Duodenal mucosa (tissue), 2 donors: ENCODE data around the gene SMYD3.
A peak's percentile ranks its signal among the peaks of the same experiment; 100 is the strongest.
"Not testable (repeated sequence)": the region's sequence is repeated elsewhere in the genome, so short reads cannot be mapped to it uniquely, and the experiment has no call there.

Source experiments
- H3K27ac ChIP-seq: one replicate; pipeline ENCODE4 v1.7.0; 2013; ENCODE audit warnings: low read depth, low read length
- H3K27me3 ChIP-seq, 2 donors: one replicate each; pipeline ENCODE4 v1.7.0; 2013; ENCODE audit warnings: low read length in 2 of 2, control low read depth in 1 of 2; ENCODE audit not compliant: insufficient read depth in 2 of 2, control insufficient read depth in 1 of 2
- H3K36me3 ChIP-seq, 2 donors: one replicate each; pipeline ENCODE4 v1.7.0; 2013; ENCODE audit warnings: low read length in 2 of 2, control low read depth in 1 of 2; ENCODE audit not compliant: insufficient read depth in 2 of 2, control insufficient read depth in 1 of 2
- H3K4me1 ChIP-seq, 2 donors: one replicate each; pipeline ENCODE4 v1.7.0; 2013; ENCODE audit warnings: low read length in 2 of 2, control low read depth in 1 of 2; ENCODE audit not compliant: insufficient read depth in 2 of 2, control insufficient read depth in 1 of 2
- H3K4me3 ChIP-seq, 2 donors: one replicate each; pipeline ENCODE4 v1.7.0; 2013; ENCODE audit warnings: low read length in 2 of 2, low read depth in 1 of 2
- H3K9ac ChIP-seq, 2 donors: one replicate each; pipeline ENCODE4 v1.7.0; 2013; ENCODE audit warnings: low read length in 2 of 2, low read depth in 1 of 2
- H3K9me3 ChIP-seq, 2 donors: one replicate each; pipeline ENCODE4 v1.7.0; 2013; ENCODE audit warnings: low read length in 2 of 2, control low read depth in 1 of 2; ENCODE audit not compliant: control insufficient read depth in 1 of 2

The SMYD3 gene

DNA sequence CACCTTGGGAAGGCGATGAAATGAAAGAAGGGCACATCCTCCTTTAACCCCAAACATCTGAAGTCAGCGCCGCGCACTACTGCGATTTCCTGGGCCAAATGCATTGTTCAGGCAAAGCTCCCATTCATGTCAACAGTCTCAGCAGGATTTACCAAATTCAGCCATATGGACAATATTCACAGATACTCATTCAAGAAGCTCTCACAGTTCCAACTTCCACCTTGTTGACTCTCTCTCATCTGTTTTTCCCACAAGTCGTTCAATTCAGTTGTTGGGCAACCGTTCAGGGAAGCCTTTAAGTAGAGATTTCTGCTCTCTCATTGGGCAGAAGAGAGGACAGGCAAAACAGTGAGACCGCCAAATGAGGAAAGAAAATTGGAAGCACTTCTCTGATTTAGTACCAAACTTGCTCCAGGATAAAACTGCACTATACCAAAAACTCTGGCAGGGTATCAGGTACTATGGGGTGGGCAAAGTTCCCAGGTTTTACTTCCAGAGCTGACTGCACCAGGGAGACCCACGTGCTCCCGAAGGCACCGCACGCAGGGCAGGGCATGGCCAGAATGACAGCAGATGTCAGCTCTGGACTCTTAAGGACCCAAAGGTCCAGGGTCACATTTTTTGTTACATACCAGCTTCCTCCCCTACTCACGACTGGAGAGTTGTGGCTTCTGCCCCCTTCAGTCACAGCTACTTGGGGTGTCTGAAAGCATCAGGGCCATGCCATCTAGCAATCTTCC lies 683.5 kb downstream of the SMYD3 start:
- Histone ChIP-seq H3K27ac (no peak overlapping the region), H3K36me3 (no peaks in the 10 kb centered on the region), H3K9ac (no peak overlapping the region), H3K9me3 (no peaks in the 10 kb centered on the region), H3K4me3 (no peak overlapping the region), H3K27me3 (no peaks in the 10 kb centered on the region), H3K4me1 (no peaks in the 10 kb centered on the region)

DNA sequence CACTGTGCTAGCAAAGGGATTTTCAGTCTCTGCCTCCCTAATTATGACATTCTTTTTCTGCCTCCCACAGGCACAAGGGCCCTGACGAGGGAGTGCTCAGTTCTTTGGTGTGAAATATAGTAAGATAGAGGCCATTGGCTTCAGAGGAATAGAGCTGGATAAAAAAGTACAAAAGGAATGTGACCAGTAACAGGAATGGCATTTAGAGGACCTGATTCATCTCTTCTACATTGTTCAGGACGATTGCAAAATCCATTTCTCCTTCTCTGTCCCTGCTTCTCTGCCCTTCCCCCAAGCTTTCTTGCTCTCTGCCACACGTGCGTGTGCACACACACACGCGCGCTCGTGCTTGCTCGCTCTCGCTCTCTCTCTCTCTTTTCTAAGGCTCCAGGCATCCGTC lies 684.1 kb downstream of the SMYD3 start:
- Histone ChIP-seq H3K9ac (no peak overlapping the region), H3K4me1 (no peaks in the 10 kb centered on the region), H3K36me3 (no peaks in the 10 kb centered on the region), H3K27ac (no peak overlapping the region), H3K9me3 (no peaks in the 10 kb centered on the region), H3K4me3 (no peak overlapping the region), H3K27me3 (no peaks in the 10 kb centered on the region)

DNA sequence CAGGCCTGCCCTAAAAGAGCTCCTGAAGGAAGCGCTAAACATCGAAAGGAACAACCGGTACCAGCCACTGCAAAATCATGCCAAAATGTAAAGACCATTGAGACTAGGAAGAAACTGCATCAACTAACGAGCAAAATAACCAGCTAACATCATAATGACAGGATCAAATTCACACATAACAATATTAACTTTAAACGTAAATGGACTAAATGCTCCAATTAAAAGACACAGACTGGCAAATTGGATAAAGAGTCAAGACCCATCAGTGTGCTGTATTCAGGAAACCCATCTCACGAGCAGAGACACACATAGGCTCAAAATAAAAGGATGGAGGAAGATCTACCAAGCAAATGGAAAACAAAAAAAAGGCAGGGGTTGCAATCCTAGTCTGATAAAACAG lies 688.7 kb downstream of the SMYD3 start:
- H3K9me3 ChIP-seq, H3K27me3 ChIP-seq, H3K36me3 ChIP-seq, H3K4me1 ChIP-seq, H3K27ac ChIP-seq, H3K9ac ChIP-seq, H3K4me3 ChIP-seq: not testable (repeated sequence)

DNA sequence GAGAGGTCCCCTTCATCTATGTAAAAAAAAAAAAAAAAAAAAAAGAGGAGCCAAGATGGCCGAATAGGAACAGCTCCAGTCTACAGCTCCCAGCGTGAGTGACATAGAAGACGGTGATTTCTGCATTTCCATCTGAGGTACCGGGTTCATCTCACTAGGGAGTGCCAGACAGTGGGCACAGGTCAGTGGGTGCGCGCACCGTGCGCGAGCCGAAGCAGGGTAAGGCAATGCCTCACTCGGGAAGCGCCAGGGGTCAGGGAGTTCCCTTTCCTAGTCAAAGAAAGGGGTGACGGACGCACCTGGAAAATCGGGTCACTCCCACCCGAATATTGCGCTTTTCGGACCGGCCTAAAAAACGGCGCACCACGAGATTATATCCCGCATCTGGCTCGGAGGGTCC lies 690.6 kb downstream of the SMYD3 start:
- not testable (repeated sequence) for H3K27me3 ChIP-seq, H3K9me3 ChIP-seq, H3K4me3 ChIP-seq, H3K4me1 ChIP-seq, H3K27ac ChIP-seq, H3K36me3 ChIP-seq, H3K9ac ChIP-seq

DNA sequence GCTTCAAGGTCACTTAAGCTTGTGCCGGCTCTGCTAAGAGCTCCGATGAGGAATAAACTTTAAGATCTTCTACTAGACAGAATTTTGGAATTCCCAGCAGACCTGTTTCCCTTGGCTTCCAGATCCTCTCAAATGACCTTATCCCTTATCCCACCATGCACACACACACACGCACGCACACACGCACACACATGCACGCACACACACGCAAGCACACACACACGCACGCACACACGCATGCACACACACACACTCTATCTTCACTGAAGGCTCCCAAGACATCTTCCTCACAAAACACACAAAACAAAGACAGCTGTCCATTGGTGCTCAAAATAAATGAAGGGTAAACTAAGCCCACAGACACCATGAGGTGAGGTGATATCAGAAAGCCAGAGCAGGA lies 692.4 kb downstream of the SMYD3 start:
- Histone ChIP-seq H3K27ac (no peak overlapping the region), H3K9me3 (no peaks in the 10 kb centered on the region), H3K27me3 (no peaks in the 10 kb centered on the region), H3K4me1 (peaks cover 0 to 8% of the 10 kb centered on the region in 2 donors), H3K9ac (no peak overlapping the region), H3K4me3 (no peak overlapping the region), H3K36me3 (no peaks in the 10 kb centered on the region)

DNA sequence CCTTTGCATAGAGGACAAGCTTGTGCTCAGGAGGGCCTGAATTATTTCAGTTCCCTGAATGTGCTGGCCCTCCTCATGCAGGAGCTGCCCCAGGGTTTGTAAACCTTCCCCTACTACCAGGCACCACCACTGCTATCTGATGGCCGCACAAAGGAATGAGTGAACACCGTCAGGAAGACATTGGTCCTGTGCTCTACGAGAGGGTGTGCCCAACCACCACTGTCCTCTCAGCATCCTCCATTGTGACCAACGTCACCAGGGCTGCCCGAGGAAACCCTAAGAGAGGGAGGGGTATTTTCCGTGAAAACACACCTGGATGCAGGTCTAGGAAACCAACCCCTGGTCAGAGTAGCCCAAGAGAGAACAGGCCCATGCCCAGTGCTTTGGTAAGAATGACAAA lies 694.8 kb downstream of the SMYD3 start:
- H3K36me3 ChIP-seq: no peaks in the 10 kb centered on the region
- no peaks in the 10 kb centered on the region for H3K9me3 ChIP-seq
- no peaks in the 10 kb centered on the region for H3K27me3 ChIP-seq
- H3K9ac ChIP-seq: no peak overlapping the region
- H3K4me3 ChIP-seq: no peak overlapping the region
- H3K27ac ChIP-seq: no peak overlapping the region
- peaks cover 10 to 12% of the 10 kb centered on the region in 2 donors for H3K4me1 ChIP-seq

DNA sequence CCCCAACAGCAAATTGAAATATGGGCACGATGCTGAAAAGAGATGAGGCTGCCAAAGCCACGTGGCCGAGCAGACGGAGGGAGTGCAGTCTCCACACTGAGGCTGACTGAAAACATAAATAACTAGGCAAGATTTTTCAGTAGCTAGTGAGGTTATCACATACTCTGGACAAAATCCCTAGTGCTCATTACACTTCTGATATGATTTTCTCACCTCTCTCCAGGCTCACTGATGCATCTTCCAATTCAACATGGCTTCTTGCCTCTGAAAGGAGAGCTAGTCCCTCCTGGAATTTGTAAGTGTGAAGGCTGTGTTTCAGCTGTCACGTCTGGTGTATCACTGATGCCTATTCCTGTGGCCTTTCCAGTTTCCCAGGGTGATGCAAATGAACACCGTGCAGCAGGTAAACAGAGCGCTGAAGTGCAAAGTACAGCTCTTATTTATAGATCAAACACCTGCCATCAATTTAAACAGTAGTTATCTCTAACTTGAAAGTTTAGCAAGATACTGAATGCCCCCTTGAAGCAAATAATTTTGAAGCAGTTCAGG lies 696.2 kb downstream of the SMYD3 start:
- Histone ChIP-seq H3K36me3 (no peaks in the 10 kb centered on the region), H3K9ac (no peak overlapping the region), H3K27ac (no peak overlapping the region), H3K27me3 (no peaks in the 10 kb centered on the region), H3K4me3 (no peak overlapping the region), H3K9me3 (no peaks in the 10 kb centered on the region), H3K4me1 (peaks cover 12 to 17% of the 10 kb centered on the region in 2 donors)

DNA sequence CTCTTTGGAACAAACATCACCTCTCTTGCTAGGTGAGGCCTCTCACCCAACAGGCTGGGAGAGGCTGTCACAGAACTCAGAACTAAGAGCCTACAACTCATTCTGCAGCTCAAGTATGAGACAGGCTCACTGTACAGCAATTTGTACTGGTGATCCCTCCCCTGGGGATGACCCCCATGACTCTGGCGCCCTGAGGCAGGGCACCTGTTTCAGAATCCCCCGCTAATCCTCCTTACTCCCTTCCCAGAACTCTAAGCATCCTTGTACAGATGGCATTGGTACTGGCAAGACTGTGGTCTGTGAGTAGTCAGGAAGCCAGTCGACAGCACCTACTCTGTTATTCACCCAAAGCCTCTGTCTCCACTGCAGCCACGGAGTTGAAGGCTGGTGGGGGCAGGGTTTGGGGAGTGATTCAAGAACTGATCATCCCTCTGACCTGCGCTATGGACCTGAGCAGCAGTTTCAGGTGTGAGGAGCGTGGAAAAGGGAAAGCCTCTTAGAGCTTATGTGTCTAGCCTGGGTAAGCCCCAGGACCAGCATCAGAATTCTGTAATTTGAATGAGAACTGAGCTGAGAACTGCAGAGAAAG lies 696.8 kb downstream of the SMYD3 start:
- H3K4me3 ChIP-seq: no peak overlapping the region
- H3K9me3 ChIP-seq: no peaks in the 10 kb centered on the region
- H3K36me3 ChIP-seq: no peaks in the 10 kb centered on the region
- no peak overlapping the region for H3K27ac ChIP-seq
- H3K27me3 ChIP-seq: no peaks in the 10 kb centered on the region
- peaks cover 12 to 17% of the 10 kb centered on the region in 2 donors for H3K4me1 ChIP-seq
- H3K9ac ChIP-seq: no peak overlapping the region

DNA sequence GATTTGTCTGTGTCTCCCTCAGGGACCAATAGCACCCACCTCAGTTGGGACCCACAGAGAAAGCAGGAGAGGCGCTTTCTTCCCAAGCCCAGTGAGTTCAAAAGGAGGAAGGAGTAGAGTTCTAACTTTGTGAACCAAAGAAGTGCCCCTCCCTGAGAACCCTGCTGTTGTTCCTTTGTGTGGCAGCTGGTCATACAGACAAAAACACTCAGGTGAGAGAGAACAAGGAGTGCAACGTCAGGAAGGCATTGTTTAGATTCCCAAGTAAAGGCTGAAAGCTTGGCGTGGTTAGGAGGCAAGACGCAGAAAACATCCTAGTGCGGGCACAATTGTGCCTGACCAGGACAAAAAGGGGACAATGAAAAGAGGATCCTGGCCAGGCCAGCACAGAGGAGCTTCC lies 697.7 kb downstream of the SMYD3 start:
- no peaks in the 10 kb centered on the region for H3K27me3 ChIP-seq
- no peak overlapping the region for H3K9ac ChIP-seq
- no peak overlapping the region for H3K4me3 ChIP-seq
- H3K4me1 ChIP-seq: peaks cover 12 to 17% of the 10 kb centered on the region in 2 donors
- no peaks in the 10 kb centered on the region for H3K9me3 ChIP-seq
- H3K36me3 ChIP-seq: no peaks in the 10 kb centered on the region
- H3K27ac ChIP-seq: no peak overlapping the region

DNA sequence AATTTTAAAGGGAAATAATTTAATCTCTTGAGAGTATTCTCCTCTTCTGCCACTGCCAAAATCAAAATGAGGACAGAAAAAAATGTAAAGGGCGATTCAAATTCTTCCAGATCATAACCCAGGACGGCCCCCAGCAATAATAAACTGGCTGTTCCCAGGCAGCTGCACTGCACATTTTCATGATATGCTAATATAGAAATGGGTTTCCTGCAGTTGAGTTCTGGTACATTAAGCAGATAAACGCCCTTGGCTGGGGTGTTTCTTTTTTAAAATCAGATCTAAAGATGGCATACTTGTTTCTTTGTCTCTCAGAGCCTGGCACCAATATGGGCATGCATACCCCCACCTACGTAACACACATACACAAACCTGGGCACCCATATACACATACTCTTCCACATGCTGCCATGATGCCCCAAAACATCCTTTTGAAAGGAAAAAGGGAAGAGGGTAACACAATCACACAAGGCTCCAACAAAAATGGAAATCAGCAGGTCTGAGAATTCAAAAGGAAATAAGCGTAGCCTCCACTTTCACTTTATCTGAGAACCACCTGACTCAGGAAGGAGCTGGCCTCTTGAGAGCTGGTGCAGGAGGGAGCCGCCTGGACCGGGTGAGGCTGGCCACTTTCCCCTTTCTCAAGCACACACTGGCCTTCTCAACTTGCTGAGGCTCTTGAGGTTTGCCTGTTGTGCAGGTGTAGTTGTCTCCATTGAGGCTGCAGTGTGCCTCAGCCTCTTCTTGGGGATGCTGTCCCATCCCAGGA lies 698.9 kb downstream of the SMYD3 start:
- Histone ChIP-seq H3K27me3 (no peaks in the 10 kb centered on the region), H3K27ac (no peak overlapping the region), H3K9ac (no peak overlapping the region), H3K9me3 (no peaks in the 10 kb centered on the region), H3K4me3 (peak overlapping the region in 1 of 2 donors; percentile 16), H3K36me3 (no peaks in the 10 kb centered on the region), H3K4me1 (peaks cover 12 to 17% of the 10 kb centered on the region in 2 donors)
